HCT116 (cell line): ENCODE results near the gene RNF8.

ENCODE experiments used
- CEBPB ChIP-seq: IDR thresholded peaks from 2 replicates; pipeline ENCODE4 v1.6.1; 2012; ENCODE audit warnings: low read depth
- EZH2phosphoT487 ChIP-seq: fragments of 200-600 bp; IDR thresholded peaks from 2 replicates; pipeline ENCODE4 v1.6.1; 2018; ENCODE audit warnings: antibody characterized with exemption, borderline replicate concordance
- POLR2A ChIP-seq: IDR thresholded peaks from 2 replicates; pipeline ENCODE4 v1.7.0; 2011; ENCODE audit warnings: borderline replicate concordance; ENCODE audit not compliant: insufficient read depth, insufficient read length; ENCODE audit errors: extremely low read depth
- POLR2AphosphoS5 ChIP-seq: IDR thresholded peaks from 2 replicates; pipeline ENCODE4 v1.6.1; 2011; ENCODE audit warnings: mild to moderate bottlenecking, low read depth, low read length, moderate library complexity
- SP1 ChIP-seq: IDR thresholded peaks from 2 replicates; pipeline ENCODE4 v1.6.1; 2012; ENCODE audit warnings: low read depth
- YY1 ChIP-seq: IDR thresholded peaks from 2 replicates; pipeline ENCODE4 v1.6.1; 2011; ENCODE audit warnings: low read length, low read depth, moderate library complexity, mild to moderate bottlenecking; ENCODE audit not compliant: insufficient replicate concordance; ENCODE audit errors: extremely low read depth
- TF ChIP-seq, protein P1 (sequence below), 3 experiments: fragments of 200-600 bp in 1 of 3; sonication (generic) in 1 of 3; IDR thresholded peaks in 2 of 3; conservative IDR thresholded peaks in 1 of 3; 2 replicates each; pipeline ENCODE4 v1.5.1; 2012 to 2017; ENCODE audit warnings: low read depth in 2 of 3, low read length in 2 of 3, antibody characterized with exemption in 1 of 3, borderline replicate concordance in 1 of 3, control low read depth in 1 of 3, mild to moderate bottlenecking in 1 of 3, mixed read lengths in 1 of 3, mixed run types in 1 of 3, moderate library complexity in 1 of 3; ENCODE audit not compliant: insufficient read depth in 1 of 3

DNA sequence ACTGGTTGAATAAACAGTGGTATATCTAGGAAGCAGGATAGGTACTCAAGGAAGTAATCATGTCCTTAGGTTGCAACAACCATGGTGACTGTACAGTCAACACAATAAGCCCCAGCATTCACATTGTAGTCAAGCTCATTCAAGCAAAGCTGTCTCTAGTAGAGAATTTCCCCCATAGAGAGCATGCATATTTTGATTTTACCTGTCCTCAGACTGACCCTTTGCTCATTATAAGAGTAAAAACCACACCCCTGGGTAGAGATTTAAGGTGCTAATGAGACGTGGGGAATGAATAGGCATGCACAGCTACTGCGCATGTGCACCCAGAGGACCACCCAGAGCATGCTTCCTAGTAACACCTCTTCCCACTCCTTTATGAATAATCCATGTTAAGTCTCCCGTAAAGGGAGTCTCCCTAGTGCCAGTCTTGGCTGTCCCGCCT, 6.1 kb upstream of the RNF8 start:
- TF ChIP-seq, protein P1, sequence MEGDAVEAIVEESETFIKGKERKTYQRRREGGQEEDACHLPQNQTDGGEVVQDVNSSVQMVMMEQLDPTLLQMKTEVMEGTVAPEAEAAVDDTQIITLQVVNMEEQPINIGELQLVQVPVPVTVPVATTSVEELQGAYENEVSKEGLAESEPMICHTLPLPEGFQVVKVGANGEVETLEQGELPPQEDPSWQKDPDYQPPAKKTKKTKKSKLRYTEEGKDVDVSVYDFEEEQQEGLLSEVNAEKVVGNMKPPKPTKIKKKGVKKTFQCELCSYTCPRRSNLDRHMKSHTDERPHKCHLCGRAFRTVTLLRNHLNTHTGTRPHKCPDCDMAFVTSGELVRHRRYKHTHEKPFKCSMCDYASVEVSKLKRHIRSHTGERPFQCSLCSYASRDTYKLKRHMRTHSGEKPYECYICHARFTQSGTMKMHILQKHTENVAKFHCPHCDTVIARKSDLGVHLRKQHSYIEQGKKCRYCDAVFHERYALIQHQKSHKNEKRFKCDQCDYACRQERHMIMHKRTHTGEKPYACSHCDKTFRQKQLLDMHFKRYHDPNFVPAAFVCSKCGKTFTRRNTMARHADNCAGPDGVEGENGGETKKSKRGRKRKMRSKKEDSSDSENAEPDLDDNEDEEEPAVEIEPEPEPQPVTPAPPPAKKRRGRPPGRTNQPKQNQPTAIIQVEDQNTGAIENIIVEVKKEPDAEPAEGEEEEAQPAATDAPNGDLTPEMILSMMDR (IDR thresholded peaks at IDR 0.05 in 2 of 3, conservative IDR thresholded peaks at IDR 0.05 in 1 of 3; ENCODE audit: borderline replicate concordance in 1 of 3, insufficient read depth in 1 of 3, low read depth in 2 of 3, low read length in 2 of 3): no peak
- no peak for TF ChIP-seq POLR2A
- no peak for TF ChIP-seq POLR2AphosphoS5
- no peak for TF ChIP-seq EZH2phosphoT487
- no peak for TF ChIP-seq CEBPB
- TF ChIP-seq YY1: no peak
- no peak for TF ChIP-seq SP1
